ENCODE measurements around the gene CHPF.

GRCh38 chr2:219494952-219495530 lies 48.6 kb downstream of the CHPF start:
- TF ChIP-seq POLR2A (IDR thresholded peaks at IDR 0.05; ENCODE audit: low read depth, low read length) (no peak), POLR2AphosphoS5 (IDR thresholded peaks at IDR 0.05; ENCODE audit: low read depth, low read length) (no peak), TAF1 (IDR thresholded peaks at IDR 0.05; ENCODE audit: borderline replicate concordance, low read depth, low read length) (no peak)
